ENCODE results near the gene INSRR.

DNA sequence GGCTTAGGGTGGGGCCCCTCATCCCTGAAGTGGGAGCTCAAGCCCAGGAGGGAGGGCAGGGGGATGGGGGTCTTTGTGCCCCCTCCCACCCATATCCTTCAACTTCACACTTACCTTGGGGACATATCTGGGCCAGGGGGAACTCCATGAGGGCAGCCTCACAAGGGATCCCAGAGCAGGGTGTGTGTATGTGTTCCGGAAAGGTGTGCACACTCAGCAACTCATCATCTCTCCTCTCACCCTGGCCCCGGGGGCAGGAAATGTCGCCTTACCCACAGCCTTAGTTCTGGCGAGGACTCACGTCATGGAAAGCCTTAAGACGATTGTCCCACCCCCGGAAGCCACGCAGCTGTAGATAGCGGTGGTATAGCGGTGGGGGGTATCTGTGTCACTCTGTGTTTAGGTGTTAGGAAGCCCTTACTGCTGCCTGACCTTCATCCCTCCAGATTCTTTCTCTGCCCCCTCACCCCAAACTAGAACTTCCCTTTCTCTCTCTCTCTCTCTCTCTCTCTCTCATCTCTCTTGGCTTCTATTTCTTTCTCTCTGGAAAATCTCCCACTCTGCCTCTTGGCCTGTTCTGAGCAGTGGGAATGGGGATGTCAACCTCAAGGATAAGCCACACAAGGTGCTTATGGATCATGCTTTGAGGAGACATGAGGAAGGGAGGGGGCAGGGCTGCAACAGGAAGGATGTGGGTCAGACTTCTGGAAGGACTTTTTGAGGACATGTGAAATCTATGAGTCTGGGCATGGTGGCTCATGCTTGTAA, 42.2 kb downstream of the INSRR start, which contains the start of gene SH2D2A:
- TF ChIP-seq POLR2A (IDR thresholded peaks at IDR 0.05) (no peak), EP300 (IDR thresholded peaks at IDR 0.05) (no peak), CTCF (IDR thresholded peaks at IDR 0.05) (no peak)

All from ovary (tissue), 3 donors.